Vein endothelial cell (primary cell): ENCODE results near the gene SLC11A2. TPM values are rescaled to one million over a fixed set of nuclear protein-coding genes. Genes with fewer than 3 reads are reported as not detected.

Source experiments
- small RNA-seq: library from RNA; depleted of rRNA; stranded (forward); fragments of <200 nt; gene quantifications from one replicate; pipeline ENCODE3, GENCODE V24; 2012
- total RNA-seq: library from RNA; depleted of rRNA; stranded (reverse); fragments of >200 nt; gene quantifications from 2 replicates; pipeline ENCODE4 v1.2.3, GENCODE V29; 2012

SLC11A2 gene
- 39.5 and 41.8 TPM in 2 replicates for total RNA-seq

DNA sequence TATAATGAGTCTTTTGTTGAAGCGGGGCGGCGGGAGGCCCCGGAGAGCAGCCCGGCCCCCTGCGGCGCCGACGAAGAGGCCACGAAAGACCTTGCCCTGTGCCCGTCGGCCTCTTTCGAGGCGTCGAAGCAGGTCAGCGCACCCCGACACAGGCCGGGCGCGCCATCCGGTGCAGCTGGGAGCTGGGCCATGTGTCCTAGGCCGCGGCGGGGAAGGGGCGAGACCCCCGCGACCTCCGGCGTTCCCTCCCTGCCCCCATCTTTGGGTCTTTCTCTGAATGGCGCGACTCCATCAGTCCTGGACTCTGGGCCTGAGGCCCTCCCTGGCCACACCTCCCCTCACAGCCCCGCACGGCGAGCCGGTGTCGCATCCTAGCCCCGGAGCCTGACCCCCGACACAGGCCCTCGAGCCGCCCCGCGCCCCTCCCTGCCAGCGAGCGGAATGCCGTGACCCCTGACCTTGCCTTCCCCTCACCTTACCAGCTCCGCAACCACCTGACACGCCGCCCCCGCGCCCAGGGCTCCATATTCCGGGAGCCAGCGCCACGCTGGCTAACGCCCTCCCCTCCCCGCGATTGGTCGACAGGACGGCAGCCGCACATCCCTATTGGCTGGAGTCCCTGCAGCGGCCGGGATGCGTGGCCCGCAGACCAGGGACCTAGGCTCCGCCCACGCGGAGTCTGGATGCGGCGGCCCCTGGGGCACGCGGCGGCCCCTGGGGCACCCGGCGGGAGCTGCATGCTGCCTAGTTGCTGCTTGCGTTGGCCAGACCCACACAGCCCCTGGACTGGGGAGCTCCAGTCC is at the start of gene SLC11A2:
Gene SLC11A2, minus strand, starts transcription at position 549 of the 803 bp plus-strand sequence. CDS start 15,656 bp downstream, outside the sequence.

GRCh38 chr12:51047655-51048540 is 21.7 kb upstream of the SLC11A2 start, which contains the start of gene LETMD1:
LETMD1 (plus strand) TSS chr12:51048327; CDS start chr12:51048357, 30 bp downstream.

DNA sequence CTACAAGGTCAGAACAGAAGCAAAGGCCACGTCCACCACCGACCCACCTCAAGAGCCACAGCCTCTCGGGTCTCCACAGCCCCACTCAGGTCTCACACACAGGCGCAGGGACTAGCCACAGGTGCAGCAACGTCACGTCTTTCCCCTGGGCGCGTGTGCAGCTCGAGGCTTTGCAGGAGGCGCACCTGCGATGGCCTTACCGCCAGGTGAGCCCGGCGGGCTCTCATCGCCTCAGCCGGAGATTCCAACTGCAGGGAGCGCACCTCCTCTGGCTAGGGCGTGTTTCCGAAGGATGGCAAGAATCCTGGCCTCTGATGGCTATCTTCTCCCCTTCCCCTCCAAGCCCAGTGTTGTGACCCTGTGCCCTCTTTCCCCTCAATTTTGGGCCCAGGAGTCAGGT is 73.7 kb downstream of the SLC11A2 start, which contains the start of gene HIGD1C:
Gene HIGD1C, plus strand, starts transcription at position 35 of the 400 bp plus-strand sequence. CDS start 1,455 bp downstream, outside the sequence.

Small RNA genes within 50 kb of the gene (small RNA-seq; reads per million reads assigned to genes)
- gene AC008121.1 (not detected), gene RF00019 (not detected), gene RNU6-1273P (not detected), gene RNU6-87P (not detected)

Other genes with a start within 250 kb of the SLC11A2 start
- gene TMPRSS12, start 183.5 kb downstream of the SLC11A2 start, total RNA-seq: not detected in 2 replicates
- not detected in 2 replicates for gene HIGD1C, start 73.8 kb downstream of the SLC11A2 start, total RNA-seq
- gene LETMD1, start 21.9 kb upstream of the SLC11A2 start, total RNA-seq: 32.6 and 43.8 TPM in 2 replicates
- gene CSRNP2, start 57.2 kb upstream of the SLC11A2 start, total RNA-seq: 34.0 and 34.3 TPM in 2 replicates
- 6.5 and 10.1 TPM in 2 replicates for gene TFCP2, start 146.8 kb upstream of the SLC11A2 start, total RNA-seq
- gene POU6F1, start 191.7 kb upstream of the SLC11A2 start, total RNA-seq: 2.9 and 5.6 TPM in 2 replicates
- gene DAZAP2, start 212.4 kb upstream of the SLC11A2 start, total RNA-seq: 198 and 222 TPM in 2 replicates
- 13.4 and 18.6 TPM in 2 replicates for gene SMAGP, start 244.0 kb upstream of the SLC11A2 start, total RNA-seq